ENCODE results near the gene VSTM4.

The VSTM4 gene

DNA sequence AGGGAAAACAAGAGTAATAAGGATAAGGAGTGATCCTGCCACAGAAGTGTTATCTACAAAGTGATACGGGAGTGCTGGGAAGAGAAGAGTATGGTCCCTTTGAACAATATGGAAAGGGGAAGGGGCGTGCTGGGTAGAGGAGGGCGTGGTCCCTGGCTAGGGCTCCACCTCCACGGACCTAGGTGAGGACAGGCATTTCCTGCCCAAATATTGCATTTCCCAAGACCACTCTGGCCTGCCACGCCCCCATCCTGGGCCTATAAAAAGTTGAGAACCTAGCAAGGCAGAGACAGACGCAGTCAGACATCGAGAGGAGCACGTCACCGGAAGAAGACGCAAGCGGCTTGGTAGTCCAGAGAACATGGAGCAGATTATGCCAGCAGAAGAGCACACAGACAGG lies 22.8 kb downstream of the VSTM4 start:
- Histone ChIP-seq H2AFZ (ENCODE audit: low read depth, low read length) (no peak overlapping the region), H4K8ac (ENCODE audit: low read length) (no peak overlapping the region), H3K27me3 (ENCODE audit: control insufficient read depth in 1 of 2, insufficient read depth in 1 of 2, low read length in 2 of 2) (no peaks in the 10 kb centered on the region), H2BK15ac (ENCODE audit: low read depth, poor library complexity, severe bottlenecking) (no peak overlapping the region), H3K79me1 (replicated peaks; ENCODE audit: low read length, poor library complexity, severe bottlenecking) (no peaks in the 10 kb centered on the region), H4K91ac (ENCODE audit: low read length) (no peak overlapping the region), H3K9ac (ENCODE audit: low read length) (no peak overlapping the region), H3K36me3 (ENCODE audit: control insufficient read depth in 1 of 2, insufficient read depth in 2 of 2, low read depth in 1 of 2, low read length in 2 of 2) (peaks cover 0 to 13% of the 10 kb centered on the region in 2 experiments), H2BK12ac (ENCODE audit: low read length in 2 of 2) (no peak overlapping the region), H3K4me3 (ENCODE audit: insufficient read depth in 1 of 2, low read depth in 1 of 2, low read length in 2 of 2) (no peak overlapping the region), H3K18ac (ENCODE audit: low read depth in 1 of 2, low read length in 2 of 2) (no peak overlapping the region), H3K9me3 (ENCODE audit: control insufficient read depth, low read length) (peaks cover 1% of the 10 kb centered on the region), H3K4me1 (ENCODE audit: control insufficient read depth, insufficient read depth, low read depth, low read length) (no peaks in the 10 kb centered on the region), H3K23ac (ENCODE audit: low read length in 2 of 2) (no peak overlapping the region), H3K4me2 (ENCODE audit: low read length, poor library complexity, severe bottlenecking) (no peak overlapping the region), H3K27ac (ENCODE audit: low read length, poor library complexity, severe bottlenecking) (no peak overlapping the region), H2BK5ac (ENCODE audit: low read depth, low read length, poor library complexity, severe bottlenecking) (no peak overlapping the region), H3K4ac (ENCODE audit: low read depth in 1 of 2, low read length in 2 of 2) (no peak overlapping the region), H3K14ac (ENCODE audit: low read length in 2 of 2) (no peak overlapping the region), H2AK5ac (ENCODE audit: low read length, severe bottlenecking) (no peak overlapping the region), H2BK120ac (ENCODE audit: low read depth, low read length) (no peak overlapping the region)
- WGBS = 86% methylated on average over 11 of the region's 11 CpGs
- DNase-seq = no peak

DNA sequence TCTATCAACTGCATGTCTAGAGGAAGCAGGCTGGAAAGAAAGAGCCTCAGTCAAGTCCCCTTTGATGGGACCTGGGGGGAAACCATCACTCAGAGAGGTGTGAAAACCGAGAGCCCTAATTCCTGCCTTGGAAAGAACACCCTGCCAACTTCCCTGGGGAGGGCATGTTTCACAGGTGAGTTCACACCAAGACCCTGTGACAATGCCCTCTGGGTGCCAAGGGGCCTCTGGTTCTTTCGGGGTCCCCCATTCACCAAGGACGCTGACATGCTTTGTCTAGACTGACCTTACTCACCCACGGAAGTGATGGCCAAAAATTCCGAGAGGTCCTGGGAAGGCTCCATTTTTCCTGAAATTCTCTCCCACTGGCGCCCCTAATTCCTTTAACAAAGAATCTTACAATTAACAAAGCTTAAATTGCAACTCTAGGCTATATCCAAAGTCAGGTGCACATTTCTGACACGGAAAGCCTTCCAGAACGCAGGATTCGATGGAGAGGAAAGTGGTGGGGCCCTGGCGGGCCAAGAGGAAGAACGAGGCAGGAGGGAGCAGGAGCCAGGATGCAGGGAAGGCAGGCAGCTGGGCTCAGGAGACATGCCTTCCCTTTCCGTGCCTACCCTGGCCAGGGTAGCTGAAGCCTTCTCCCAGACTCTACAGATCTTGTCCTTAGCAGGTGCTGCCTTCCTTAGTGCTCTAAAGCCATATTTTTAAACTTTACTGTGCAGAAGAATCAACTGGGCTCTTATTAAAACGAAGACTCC lies 23.7 kb downstream of the VSTM4 start:
- Histone ChIP-seq H3K79me1 (replicated peaks; ENCODE audit: low read length, poor library complexity, severe bottlenecking) (no peaks in the 10 kb centered on the region), H3K27me3 (ENCODE audit: control insufficient read depth in 1 of 2, insufficient read depth in 1 of 2, low read length in 2 of 2) (no peaks in the 10 kb centered on the region), H2AK5ac (ENCODE audit: low read length, severe bottlenecking) (no peak overlapping the region), H3K4ac (ENCODE audit: low read depth in 1 of 2, low read length in 2 of 2) (no peak overlapping the region), H3K23ac (ENCODE audit: low read length in 2 of 2) (no peak overlapping the region), H2BK5ac (ENCODE audit: low read depth, low read length, poor library complexity, severe bottlenecking) (no peak overlapping the region), H3K9me3 (ENCODE audit: control insufficient read depth, low read length) (peaks cover 10% of the 10 kb centered on the region), H3K36me3 (ENCODE audit: control insufficient read depth in 1 of 2, insufficient read depth in 2 of 2, low read depth in 1 of 2, low read length in 2 of 2) (peaks cover 0 to 13% of the 10 kb centered on the region in 2 experiments), H3K4me3 (ENCODE audit: insufficient read depth in 1 of 2, low read depth in 1 of 2, low read length in 2 of 2) (no peak overlapping the region), H3K18ac (ENCODE audit: low read depth in 1 of 2, low read length in 2 of 2) (no peak overlapping the region), H3K27ac (ENCODE audit: low read length, poor library complexity, severe bottlenecking) (no peak overlapping the region), H3K14ac (ENCODE audit: low read length in 2 of 2) (no peak overlapping the region), H3K4me1 (ENCODE audit: control insufficient read depth, insufficient read depth, low read depth, low read length) (no peaks in the 10 kb centered on the region), H3K4me2 (ENCODE audit: low read length, poor library complexity, severe bottlenecking) (no peak overlapping the region), H2BK15ac (ENCODE audit: low read depth, poor library complexity, severe bottlenecking) (no peak overlapping the region), H3K9ac (ENCODE audit: low read length) (no peak overlapping the region), H2AFZ (ENCODE audit: low read depth, low read length) (no peak overlapping the region), H2BK120ac (ENCODE audit: low read depth, low read length) (no peak overlapping the region), H4K91ac (ENCODE audit: low read length) (no peak overlapping the region), H2BK12ac (ENCODE audit: low read length in 2 of 2) (no peak overlapping the region), H4K8ac (ENCODE audit: low read length) (no peak overlapping the region)
- no peak for DNase-seq
- 82% methylated on average over 13 of the region's 13 CpGs for WGBS

DNA sequence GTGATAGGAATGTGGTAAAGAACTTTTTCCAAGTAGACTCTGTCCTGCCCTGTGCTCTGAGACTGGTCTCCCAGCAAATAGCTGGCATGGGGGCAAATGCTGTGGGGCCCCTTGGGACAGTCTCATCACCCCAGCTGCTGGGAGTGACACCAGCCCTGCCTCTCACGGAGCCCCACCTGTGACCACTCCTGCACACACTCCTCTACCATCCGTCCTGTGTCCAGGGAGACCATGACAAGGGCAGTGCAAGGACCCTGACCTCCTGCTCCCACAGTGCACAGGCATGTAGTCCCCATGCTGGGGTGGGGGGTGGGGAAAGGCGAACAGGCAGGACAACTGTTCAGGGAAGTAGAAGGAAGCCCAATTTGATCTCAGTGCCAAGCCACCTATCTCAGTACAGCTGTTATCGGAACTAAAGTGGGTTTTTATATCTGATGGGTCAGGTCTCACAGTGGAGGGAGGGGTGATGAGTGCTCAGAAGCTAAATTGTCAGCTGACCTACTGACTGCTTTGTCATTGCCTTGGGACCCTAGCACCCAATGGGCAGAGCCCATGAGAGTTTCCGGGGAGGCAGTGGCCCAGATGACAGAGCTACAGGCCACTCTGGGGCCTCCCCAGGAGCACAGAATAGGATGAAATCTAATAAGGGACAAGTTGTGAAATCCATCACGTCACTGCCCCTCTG lies 24.5 kb downstream of the VSTM4 start:
- Histone ChIP-seq H3K18ac (ENCODE audit: low read depth in 1 of 2, low read length in 2 of 2) (no peak overlapping the region), H3K4me2 (ENCODE audit: low read length, poor library complexity, severe bottlenecking) (no peak overlapping the region), H3K9ac (ENCODE audit: low read length) (no peak overlapping the region), H2BK12ac (ENCODE audit: low read length in 2 of 2) (no peak overlapping the region), H3K23ac (ENCODE audit: low read length in 2 of 2) (no peak overlapping the region), H3K4me1 (ENCODE audit: control insufficient read depth, insufficient read depth, low read depth, low read length) (no peaks in the 10 kb centered on the region), H2BK120ac (ENCODE audit: low read depth, low read length) (no peak overlapping the region), H3K4ac (ENCODE audit: low read depth in 1 of 2, low read length in 2 of 2) (no peak overlapping the region), H3K79me1 (replicated peaks; ENCODE audit: low read length, poor library complexity, severe bottlenecking) (no peaks in the 10 kb centered on the region), H2BK15ac (ENCODE audit: low read depth, poor library complexity, severe bottlenecking) (no peak overlapping the region), H3K27me3 (ENCODE audit: control insufficient read depth in 1 of 2, insufficient read depth in 1 of 2, low read length in 2 of 2) (no peaks in the 10 kb centered on the region), H3K27ac (ENCODE audit: low read length, poor library complexity, severe bottlenecking) (no peak overlapping the region), H3K36me3 (ENCODE audit: control insufficient read depth in 1 of 2, insufficient read depth in 2 of 2, low read depth in 1 of 2, low read length in 2 of 2) (peaks cover 0 to 16% of the 10 kb centered on the region in 2 experiments), H3K9me3 (ENCODE audit: control insufficient read depth, low read length) (peaks cover 18% of the 10 kb centered on the region), H4K91ac (ENCODE audit: low read length) (no peak overlapping the region), H3K14ac (ENCODE audit: low read length in 2 of 2) (no peak overlapping the region), H2AK5ac (ENCODE audit: low read length, severe bottlenecking) (no peak overlapping the region), H4K8ac (ENCODE audit: low read length) (no peak overlapping the region), H2AFZ (ENCODE audit: low read depth, low read length) (no peak overlapping the region), H2BK5ac (ENCODE audit: low read depth, low read length, poor library complexity, severe bottlenecking) (no peak overlapping the region), H3K4me3 (ENCODE audit: insufficient read depth in 1 of 2, low read depth in 1 of 2, low read length in 2 of 2) (no peak overlapping the region)
- DNase-seq = no peak
- 78% methylated on average over 5 of the region's 6 CpGs for WGBS

DNA sequence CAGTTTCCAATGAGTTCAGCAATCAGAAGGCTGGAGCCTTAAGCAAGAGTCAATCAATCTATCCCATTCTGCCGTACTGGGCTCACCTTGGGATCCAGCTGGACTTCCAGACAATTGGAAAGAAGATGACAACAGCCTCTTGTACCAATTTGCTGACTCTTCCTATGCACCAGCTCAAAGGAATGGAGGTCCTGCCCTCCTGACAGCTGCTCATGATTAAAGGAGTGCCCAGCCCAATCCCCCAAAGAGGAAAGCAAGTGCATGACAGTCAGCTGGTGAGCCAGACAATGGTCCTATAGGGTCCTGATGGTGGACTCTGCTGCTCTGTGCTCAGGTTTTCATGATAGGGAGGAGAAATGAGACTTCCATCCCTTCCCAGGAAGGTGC lies 25.1 kb downstream of the VSTM4 start:
- Histone ChIP-seq H4K8ac (ENCODE audit: low read length) (no peak overlapping the region), H3K4me3 (ENCODE audit: insufficient read depth in 1 of 2, low read depth in 1 of 2, low read length in 2 of 2) (no peak overlapping the region), H3K79me1 (replicated peaks; ENCODE audit: low read length, poor library complexity, severe bottlenecking) (no peaks in the 10 kb centered on the region), H2AFZ (ENCODE audit: low read depth, low read length) (no peak overlapping the region), H3K4ac (ENCODE audit: low read depth in 1 of 2, low read length in 2 of 2) (no peak overlapping the region), H2BK15ac (ENCODE audit: low read depth, poor library complexity, severe bottlenecking) (no peak overlapping the region), H3K27ac (ENCODE audit: low read length, poor library complexity, severe bottlenecking) (no peak overlapping the region), H2BK120ac (ENCODE audit: low read depth, low read length) (no peak overlapping the region), H3K23ac (ENCODE audit: low read length in 2 of 2) (no peak overlapping the region), H3K14ac (ENCODE audit: low read length in 2 of 2) (no peak overlapping the region), H2AK5ac (ENCODE audit: low read length, severe bottlenecking) (no peak overlapping the region), H3K4me2 (ENCODE audit: low read length, poor library complexity, severe bottlenecking) (no peak overlapping the region), H2BK5ac (ENCODE audit: low read depth, low read length, poor library complexity, severe bottlenecking) (no peak overlapping the region), H3K36me3 (ENCODE audit: control insufficient read depth in 1 of 2, insufficient read depth in 2 of 2, low read depth in 1 of 2, low read length in 2 of 2) (peaks cover 0 to 20% of the 10 kb centered on the region in 2 experiments), H3K9ac (ENCODE audit: low read length) (no peak overlapping the region), H3K18ac (ENCODE audit: low read depth in 1 of 2, low read length in 2 of 2) (no peak overlapping the region), H3K27me3 (ENCODE audit: control insufficient read depth in 1 of 2, insufficient read depth in 1 of 2, low read length in 2 of 2) (no peaks in the 10 kb centered on the region), H2BK12ac (ENCODE audit: low read length in 2 of 2) (no peak overlapping the region), H4K91ac (ENCODE audit: low read length) (no peak overlapping the region), H3K4me1 (ENCODE audit: control insufficient read depth, insufficient read depth, low read depth, low read length) (no peaks in the 10 kb centered on the region), H3K9me3 (ENCODE audit: control insufficient read depth, low read length) (peaks cover 18% of the 10 kb centered on the region)
- DNase-seq = no peak
- WGBS = 32% methylated on average over 1 of the region's 1 CpG

Data from mesenchymal stem cell (in vitro differentiated cells and primary cell).